HG02852 (cell line): ENCODE measurements around the gene B3GAT3.
"Not testable (repeated sequence)": the region's sequence is repeated elsewhere in the genome, so short reads cannot be mapped to it uniquely, and the experiment has no call there.

Experiments
- ATAC-seq: cut with Tn5 transposase; IDR thresholded peaks from one replicate; pipeline ENCODE4 v1.9.1; 2021; ENCODE audit warnings: mild to moderate bottlenecking, moderate library complexity; ENCODE audit not compliant: unreplicated experiment

B3GAT3 gene

DNA sequence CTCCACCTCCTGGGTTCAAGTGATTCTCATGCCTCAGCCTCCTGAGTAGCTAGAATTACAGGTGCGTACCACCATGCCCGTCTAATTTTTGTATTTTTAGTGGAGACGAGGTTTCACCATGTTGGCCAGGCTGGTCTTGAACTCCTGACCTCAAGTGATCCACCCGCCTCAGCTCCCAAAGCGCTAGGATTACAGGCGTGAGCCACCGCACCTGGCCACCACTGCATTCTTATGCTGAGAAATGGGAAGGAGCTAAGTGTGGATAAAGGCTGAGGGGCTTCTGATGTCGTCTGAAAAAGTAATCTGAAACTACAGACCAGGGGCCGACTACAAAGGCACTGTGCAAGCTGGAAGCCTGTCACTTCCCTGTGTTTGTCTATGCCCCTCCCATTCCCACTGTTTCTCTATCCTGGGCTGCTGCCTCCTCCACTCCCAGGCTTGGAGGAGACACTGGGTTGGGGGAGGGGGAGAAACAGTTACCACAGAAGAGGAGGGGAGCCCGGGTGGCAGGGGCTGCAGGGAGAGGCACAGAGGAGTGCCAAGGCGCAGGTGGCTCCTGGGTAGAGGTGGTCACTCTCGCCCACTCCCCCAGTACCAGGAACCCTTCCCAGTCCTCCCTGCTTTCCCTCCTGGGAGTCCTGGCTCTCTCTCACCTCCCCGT is 17.2 kb downstream of the B3GAT3 start:
- no peak for ATAC-seq

DNA sequence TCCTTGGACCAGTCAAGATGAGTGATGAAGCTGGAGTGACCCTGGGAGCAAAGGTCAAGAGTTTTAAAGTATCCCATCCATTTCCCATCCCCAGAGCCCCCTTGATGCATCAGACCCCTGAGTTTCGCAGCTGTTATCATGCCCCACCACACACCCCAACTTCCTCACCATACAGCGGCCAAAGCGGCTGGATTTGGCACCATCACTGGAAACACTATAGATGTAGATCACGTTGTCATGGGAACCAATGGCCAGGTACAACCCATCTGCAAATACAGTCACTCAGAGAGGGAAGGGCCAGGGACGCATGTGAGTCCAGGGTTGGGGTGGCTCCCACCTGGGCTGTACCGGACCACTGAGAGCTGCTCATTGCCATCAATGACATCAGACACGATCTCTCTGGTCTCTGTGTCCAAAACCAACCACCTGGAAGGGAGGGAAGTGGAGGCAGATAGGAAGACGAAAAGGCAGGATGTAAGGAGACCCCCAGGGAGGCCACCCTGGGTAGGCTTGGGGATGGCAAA is 17.9 kb downstream of the B3GAT3 start:
- ATAC-seq = no peak

DNA sequence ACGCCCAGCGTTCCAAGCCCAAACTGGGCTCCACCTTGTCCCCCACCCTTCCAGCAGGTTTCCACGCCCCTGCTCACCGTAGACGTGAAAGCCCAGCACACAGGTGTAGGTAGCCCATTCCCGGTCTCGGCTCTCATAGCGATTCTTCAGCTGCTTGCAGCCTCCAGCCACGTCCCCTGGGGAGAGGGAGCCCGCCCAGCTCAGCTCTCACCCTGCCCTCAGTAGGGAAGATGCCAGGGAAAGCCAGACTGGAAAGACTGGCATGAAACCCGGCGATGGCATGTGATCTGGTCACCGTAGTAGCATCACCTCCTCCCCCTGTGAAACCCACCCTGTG is 18.7 kb downstream of the B3GAT3 start:
- ATAC-seq = no peak

DNA sequence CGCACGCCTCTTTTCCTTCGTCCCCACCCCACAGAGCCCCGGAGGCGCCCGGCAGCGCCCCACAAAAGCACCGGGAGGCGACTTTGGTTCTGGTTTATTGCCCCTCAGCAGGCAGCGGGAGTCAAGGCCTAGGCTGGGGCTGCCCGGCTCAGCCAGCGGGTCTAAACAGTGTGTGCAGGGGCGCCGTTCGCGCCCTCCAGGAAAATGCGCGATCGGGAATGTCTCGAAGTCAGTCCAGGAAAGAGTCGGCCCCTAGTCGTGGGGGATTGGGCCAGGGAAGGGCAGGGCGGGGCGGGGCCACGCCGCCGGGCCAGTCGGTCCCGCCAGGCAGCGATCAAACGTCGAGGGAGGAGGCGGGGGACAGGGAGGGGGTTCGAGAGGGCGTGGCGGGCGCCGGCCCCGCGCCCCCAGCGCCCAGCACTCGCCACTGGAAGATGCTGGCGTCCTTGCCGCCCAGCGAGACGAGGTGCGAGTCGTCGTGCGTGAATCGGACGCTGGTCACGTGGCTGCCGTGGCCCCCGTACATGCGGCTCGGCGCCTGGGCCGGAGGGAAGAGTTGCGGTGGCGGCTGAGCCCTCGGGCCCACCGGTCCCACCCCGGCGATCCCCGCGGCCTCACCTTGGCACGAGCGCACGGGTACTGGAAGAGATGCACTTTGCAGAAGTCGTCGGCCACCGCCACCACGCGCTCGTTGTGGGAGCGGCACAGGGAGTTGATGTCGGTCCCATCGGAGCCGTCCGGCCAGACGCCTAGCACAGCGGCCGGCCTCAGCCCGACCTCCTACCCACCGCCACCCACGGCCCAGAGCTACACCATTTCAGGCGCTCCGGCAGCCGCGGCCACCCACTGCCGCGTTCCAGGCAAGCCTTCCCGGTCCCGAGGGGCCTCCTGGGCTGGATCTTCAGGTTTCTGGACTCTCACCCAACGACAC is 19.4 kb downstream of the B3GAT3 start:
- no peak for ATAC-seq

DNA sequence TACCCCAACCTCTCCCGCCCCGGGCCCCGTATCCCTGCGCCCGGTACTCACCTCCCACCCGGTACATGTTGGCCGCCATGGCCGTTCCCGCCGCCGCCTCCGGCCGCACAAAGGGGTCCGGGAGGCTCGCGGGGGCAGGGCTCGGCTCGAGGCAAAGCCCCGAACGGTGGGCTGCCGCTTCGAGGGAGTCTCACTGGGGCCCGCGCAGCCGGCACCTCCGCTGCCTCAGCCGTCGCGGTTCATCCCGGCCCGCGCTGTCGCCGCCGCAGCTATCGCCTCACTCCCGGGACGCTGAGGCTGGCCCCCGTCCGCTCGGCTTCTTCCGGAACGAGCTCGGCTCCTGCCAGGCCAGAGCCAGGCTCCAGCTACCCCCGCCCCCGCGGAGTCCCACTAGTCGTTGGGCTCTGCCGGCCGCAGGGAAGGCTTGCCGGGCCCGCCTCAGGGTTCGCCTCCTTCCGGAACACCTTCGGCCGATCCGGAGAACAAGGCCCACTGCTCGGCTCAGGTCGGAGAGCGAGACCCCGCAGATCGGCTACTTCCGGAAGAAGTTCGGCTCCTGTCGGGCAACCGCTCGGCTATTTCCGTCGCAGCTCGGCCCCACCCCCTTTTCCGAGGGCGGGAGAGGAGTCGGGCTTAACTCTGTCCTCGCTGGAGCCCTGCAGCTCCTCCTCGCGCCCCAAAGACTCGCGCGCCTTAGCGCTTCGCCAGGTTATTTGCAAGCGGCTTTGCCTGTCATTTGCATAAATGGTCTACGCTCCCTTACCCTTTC is 20.2 kb downstream of the B3GAT3 start, which contains the start of gene MTA2:
Gene MTA2 (minus strand): TSS at position 494 of the 769 bp plus-strand sequence. CDS start 415 bp downstream, at position 79.
- ATAC-seq = peak; percentile 68

DNA sequence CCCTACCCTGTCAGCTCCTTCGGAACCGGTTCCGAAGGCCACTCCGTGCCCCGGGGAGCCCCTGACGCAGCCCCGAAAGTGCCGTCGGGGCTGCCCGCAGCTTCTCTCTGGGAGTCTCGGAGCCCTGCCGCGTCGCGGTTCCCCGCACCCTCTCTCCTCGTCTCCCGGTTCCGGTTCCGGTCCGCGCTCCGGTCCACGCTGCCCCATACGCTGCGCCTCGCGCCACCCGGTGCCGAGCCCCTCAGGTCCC is 20.7 kb downstream of the B3GAT3 start:
- no peak for ATAC-seq

DNA sequence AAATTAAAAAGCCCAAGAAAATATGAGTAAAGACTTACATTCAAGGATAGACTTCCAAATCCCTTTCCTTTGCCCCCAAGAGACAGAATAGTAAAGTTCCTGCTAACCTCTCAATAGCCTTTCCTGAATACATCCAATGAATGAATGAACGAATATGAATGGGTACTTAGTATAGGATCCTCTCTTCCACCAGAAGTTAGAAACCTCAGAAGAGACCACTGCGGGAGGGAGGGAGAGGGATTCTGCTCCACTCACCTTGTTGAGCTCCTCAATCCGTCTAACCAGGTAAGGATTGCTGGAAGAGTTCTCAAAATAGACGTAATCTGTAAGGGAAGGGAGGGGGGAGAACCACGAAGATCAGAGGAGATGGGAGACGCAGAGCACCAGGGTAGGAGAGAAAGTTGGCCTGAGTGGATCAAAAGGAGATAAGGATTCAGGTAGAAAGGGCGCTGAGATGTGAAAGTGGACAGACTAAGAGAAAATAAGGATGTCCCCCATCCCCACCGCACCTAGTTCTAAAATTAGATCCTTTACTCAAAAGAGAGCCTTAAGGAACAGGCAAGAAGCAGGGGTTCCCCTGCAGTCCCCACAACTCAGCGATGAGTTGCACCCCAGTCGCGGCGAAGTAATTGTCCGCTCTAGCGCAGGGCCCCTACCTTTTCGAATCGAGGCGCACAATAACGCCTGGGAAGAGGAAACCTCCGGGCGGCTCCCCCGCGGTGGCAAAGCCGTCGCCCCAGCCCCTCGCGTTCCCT is 21.2 kb downstream of the B3GAT3 start:
- ATAC-seq = no peak

DNA sequence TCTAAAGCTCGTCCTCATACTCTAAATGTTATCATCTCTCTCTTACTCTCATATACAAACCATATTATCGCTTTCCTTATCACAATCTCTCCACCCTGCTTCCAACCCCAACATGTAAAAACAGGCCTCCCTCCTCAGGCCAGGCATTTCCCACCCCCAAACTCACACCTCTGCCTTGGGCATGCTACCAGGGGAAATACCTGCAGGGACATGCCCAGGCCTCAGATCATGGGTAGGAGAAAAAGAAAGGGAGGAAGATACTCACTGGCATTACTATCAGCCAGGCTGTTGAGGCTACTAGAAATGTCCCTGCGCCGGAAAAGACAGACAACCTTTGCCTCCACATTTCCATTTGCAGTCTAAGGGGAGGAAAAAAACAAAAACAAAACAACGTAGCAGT is 21.9 kb downstream of the B3GAT3 start:
- no peak for ATAC-seq

DNA sequence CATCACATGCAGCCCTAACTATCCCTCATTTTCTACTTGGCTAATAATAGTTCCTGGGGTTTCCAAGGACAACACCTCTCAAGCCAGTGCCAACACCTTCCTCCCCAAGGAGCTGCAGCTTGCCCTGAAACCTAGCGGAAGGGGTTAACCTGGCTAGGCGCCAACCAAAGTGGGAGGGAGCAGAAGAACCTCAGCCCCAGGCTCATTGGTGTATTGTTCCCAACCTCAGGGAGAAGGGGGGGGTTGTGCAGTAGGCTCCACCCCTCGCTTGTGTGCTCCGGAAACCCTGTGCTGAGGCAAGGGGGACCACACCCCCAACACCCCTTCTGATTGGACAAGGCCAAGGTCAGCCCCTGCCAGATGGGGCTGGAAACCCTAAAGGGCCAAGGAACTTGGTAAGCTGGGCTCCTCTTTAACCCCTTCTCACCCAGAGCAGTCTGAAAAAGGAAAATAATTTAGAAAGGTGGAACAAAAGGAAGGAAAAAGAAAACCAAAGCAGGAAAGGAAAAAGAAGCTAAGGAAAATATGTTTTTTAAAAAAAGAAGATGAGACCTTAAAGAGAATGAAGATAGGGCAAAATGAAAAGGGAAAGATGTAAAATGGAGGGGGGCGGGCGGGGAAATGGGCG is 22.6 kb downstream of the B3GAT3 start:
- ATAC-seq = peak; percentile 48

DNA sequence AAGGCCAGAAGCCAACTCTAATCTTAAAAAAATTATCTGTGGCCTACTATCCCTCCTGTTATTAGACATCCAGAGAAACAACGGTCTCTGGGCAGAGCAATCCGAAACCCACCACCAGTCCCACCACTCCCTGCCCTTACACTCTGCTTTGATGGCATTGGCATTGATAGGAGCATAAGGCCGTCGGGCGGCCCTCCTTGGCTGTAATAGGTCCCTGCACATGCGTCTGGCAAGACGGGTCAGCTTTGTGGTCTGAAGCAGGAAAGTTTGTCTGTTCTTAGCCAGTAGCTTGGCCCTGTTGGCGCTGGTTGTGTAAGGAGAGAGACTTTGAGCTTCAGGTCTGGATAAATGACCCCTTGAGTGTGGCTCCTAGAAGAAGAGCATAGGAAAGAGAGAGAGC is 26.7 kb downstream of the B3GAT3 start:
- no peak for ATAC-seq

DNA sequence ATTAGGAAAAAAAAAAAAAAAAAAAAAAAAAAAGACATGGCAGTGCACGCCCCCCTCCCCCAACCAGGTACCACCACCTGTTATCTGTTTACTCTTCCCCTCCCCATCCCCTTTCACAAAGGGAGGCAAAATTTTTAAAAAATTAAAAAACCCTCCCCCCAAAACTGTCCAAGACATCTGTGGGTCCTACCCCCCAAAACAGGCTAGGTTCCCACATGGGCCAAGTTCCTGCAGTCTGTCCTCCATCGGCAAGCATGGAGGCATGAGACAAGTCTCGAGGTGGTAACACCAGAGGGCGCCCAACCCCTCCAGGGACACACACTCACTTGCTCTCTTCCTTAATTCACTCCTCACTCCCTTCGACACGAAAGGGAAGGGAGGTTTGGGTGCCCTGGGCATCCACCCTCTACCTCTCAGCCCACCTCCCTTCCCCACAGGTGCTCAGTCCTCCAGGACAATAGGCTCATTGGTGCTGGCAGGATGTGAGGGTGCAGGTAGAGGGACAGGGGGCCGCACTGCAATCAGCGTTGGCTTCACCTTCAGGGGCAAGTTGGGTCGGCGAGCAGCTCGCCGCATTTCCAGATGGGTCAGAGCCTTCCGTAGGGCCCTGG is 28.2 kb downstream of the B3GAT3 start:
- ATAC-seq = no peak

DNA sequence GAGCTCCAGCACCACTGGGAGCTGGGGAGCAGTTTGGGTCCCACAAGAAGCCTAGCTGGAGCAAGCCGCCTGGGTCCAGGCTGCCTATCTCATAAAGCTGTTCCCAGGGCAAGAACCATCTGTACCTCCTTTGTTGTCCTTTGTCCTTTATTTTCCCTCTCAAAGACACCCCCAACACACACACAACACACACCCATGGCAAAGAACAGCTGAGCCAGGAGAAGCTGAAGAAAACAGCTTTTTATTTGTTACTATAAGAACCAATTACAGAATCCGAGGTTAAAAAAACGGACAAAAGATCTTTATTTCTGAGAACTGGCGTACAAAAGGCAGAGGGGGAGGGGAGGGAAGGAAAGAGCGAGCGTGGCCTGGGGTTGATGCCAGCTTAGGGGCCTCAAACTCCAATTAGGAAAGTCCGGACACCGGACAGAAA is 28.8 kb downstream of the B3GAT3 start:
- no peak for ATAC-seq

DNA sequence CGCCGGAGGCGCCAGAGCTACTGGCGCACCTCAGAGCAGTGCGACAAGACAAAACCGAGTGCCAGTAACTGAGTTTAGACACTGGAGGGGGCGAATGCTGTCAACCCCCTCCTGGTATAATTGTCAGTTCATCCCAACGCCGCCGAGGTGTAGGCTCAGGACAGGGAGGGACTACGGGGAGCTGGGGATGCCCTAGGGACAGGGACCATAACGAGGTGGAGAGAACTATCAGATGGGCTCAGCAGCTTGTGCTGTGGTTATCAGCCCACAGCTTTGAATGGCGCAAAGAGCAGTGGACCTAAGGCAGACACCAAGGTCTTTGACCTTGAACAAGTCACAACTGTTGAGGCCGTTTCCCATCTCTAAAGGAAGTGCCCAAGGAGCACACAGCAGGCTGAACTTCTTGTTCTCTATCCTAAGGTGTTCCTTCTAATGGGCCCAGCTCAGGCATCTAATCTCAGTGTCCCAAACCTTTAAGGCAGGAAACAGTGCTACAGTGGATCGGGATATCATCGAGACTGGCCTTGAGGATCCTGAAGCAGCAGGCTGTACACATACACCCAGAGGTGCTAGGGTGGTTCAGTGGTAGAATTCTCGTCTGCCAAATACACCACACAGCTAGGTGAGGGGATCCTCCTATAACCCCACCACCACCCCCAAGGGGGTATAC is 29.5 kb downstream of the B3GAT3 start:
- no peak for ATAC-seq

DNA sequence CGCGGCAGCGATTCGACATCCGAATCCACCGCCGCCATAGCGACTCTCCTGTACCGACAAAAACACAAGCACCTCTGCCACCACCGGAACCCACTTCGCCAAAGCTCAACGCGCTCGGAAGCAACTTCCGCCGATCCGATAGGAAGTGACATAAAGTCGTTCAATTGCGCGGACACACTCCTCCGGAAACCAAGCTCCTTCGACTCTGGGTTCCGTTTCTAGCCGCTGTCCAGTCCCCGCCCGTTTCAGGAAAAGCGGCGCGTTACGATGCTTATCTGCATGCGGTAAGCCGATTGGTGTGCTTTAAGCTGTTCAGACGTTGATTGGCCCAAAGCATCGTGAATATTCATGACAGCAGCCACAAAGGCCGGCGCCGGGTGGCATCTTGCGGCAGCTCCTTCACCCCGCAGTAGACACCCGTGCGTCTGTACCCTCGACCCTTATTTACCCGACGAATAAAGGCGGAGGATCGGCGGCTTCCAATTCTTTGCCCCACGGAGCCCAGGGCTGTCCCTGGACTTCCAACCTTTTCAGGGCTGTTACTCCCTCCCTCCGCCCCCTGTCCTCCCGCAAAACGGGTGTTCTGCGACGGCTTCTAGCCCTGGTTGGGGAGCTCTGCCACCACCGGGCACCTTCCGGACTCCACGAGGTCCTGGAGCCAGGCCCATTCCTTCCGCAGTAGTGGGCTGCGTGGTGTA is 30.2 kb downstream of the B3GAT3 start, which contains the start of gene TUT1:
Gene TUT1 (minus strand): TSS at position 76 of the 698 bp plus-strand sequence. CDS start 38 bp downstream, at position 38.
- peak; percentile 85 for ATAC-seq

DNA sequence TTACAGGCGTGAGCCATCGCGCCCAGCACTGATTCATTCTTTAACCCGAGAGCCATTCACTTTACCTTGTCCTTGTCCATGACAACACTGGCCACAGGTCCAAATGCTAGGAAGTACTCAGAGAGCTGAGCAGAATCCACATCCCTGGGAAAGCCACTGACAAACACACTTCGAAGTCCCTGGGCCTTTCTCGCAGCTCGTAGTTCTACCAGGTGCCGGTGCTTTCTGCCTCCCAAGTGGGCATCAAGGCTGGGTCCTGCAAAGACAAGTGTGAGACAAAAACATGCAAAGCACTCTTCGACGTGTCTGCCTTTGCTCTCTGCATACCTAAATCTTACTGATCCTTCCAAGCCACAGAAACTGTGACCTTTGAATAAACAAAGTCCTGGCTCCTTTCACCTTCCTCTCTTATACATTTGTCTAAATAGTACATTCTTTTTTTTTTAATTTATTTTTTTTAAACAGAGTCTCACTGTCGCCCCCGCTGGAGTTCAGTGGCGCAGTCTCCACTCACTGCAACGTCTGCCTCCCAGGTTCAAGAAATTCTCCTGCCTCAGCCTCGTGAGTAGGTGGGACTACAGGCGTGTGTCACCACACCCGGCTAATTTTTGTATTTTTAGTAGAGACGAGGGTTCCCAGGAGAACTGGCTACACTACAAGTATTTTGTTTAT is 32.7 kb downstream of the B3GAT3 start:
- no peak for ATAC-seq

DNA sequence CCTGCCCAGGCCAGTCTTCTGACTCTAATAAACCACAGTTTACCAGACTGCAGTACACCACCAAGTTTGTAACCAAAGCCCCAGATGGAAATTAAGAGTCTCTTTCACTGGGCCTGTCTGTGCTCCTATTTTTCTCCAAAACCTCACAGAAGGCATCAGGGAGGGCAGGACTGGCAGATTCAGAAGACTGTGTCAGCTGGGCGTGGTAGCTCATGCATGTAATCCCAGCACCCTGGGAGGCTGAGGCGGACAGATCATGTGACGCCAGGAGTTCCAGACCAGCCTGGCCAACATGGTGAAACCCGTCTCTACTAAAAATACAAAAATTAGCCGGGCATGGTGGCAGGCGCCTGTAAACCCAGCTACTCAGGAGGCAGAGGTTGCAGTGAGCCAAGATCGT is 36.4 kb downstream of the B3GAT3 start:
- ATAC-seq = not testable (repeated sequence)

DNA sequence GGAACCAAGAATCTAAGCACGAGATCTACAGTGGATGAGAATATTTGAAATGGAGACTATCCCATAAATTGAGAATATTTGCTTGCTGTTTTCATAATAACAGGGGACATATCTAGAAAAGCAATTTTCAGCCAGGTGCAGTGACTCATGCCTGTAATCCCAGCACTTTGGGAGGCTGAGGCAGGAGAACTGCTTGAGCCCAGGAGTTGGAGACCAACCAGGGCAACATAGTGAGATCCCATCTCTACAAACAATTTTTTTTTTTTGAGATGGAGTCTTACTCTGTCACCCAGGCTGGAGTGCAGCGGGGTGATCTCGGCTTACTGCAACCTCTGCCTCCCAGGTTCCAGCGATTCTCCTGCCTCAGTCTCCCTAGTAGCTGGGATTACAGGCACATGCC is 40.1 kb downstream of the B3GAT3 start:
- not testable (repeated sequence) for ATAC-seq
